Measurements from ENCODE around the gene SCN9A. TPM values are rescaled to one million over a fixed set of nuclear protein-coding genes. Genes with fewer than 3 reads are reported as not detected.
"Not testable (repeated sequence)": the region's sequence is repeated elsewhere in the genome, so short reads cannot be mapped to it uniquely, and the experiment has no call there.

The SCN9A gene
- total RNA-seq, 1 donor from 2014 or later = 5.5 TPM

DNA sequence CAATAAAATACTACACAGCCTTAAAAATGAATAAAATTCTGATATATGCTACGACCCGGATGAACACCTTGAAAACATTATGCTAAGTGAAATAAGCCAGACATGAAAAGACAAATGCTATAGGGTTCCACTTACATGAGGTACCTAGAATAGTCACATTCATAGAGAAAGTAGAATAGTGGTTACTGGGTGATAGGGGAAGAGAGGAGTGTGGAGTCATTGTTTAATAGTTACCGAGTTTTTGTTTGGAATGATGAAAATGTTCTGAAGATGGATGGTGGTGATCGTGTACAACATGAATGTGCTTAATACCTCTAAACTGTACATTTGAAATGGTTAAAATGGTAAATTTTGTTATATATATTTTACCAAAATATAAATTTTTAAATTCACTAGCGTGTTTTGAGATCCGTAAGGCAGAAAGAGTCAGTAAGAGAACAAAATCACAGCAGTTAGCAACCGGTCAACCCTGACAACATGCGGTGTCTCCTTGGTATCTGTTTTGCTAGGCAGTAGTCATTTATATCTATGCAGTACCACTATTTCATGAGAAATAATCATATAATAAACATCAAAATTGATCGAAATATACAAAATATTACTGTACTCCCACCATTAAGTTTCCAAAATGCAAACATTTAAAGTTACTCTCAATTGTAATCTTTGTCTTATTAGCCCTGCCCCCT, 11.1 kb downstream of the SCN9A start:
- H3K9me3 ChIP-seq = no peaks in the 10 kb centered on the region
- no peak overlapping the region for H3K27ac ChIP-seq
- TF ChIP-seq, protein P1, sequence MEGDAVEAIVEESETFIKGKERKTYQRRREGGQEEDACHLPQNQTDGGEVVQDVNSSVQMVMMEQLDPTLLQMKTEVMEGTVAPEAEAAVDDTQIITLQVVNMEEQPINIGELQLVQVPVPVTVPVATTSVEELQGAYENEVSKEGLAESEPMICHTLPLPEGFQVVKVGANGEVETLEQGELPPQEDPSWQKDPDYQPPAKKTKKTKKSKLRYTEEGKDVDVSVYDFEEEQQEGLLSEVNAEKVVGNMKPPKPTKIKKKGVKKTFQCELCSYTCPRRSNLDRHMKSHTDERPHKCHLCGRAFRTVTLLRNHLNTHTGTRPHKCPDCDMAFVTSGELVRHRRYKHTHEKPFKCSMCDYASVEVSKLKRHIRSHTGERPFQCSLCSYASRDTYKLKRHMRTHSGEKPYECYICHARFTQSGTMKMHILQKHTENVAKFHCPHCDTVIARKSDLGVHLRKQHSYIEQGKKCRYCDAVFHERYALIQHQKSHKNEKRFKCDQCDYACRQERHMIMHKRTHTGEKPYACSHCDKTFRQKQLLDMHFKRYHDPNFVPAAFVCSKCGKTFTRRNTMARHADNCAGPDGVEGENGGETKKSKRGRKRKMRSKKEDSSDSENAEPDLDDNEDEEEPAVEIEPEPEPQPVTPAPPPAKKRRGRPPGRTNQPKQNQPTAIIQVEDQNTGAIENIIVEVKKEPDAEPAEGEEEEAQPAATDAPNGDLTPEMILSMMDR (IDR thresholded peaks at IDR 0.05) = no peak
- no peak overlapping the region for H3K4me3 ChIP-seq
- intact Hi-C loops (cut with DNase I) = no loop called here
- DNase-seq (ENCODE audit: low spot score in 2 of 2) = no peak
- no peaks in the 10 kb centered on the region for H3K4me1 ChIP-seq
- no peaks in the 10 kb centered on the region for H3K27me3 ChIP-seq
- no peaks in the 10 kb centered on the region for H3K36me3 ChIP-seq

DNA sequence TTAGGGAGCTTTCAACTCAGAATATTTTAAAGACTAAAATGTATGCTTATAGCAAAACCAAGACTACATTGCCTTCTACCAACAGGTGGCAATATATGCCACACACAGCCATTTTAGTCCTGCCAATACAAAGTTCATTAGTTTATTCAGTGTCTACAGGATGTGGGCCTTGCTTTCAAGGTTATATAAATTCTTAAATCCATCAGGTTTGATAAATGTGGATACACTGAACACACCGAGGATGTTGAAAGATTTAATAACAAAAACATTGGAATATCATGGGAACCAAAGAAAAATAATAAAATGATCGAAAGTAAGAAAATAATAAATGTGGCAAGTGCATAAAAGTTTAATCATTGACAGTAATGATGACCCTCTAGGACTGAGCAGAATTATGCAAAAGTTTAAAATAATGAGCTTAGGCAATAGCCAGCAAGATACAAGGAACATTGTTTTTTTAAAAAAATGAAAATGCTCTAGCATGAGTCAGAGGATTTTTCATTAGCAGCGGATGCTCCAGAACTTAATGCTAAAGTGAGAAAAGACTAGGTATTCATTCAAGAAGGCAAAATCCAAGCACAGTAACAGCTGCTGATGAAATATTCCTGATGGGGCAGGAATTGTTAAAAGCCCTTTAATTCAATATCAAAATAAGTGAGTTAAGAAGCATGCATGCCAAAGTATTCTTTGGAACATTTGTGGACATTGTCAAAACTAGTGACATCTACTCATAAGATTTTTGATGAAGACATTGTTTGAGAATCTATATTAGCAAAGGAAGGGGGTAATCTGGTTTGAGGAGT, 14.2 kb downstream of the SCN9A start:
- H3K4me3 ChIP-seq = no peak overlapping the region
- intact Hi-C loops (cut with DNase I) = no loop called here
- H3K27me3 ChIP-seq = no peaks in the 10 kb centered on the region
- H3K9me3 ChIP-seq = no peaks in the 10 kb centered on the region
- TF ChIP-seq, protein P1 (IDR thresholded peaks at IDR 0.05) = peak in 2 of 3 experiments; percentile 18 to 33
- H3K27ac ChIP-seq = no peak overlapping the region
- DNase-seq (ENCODE audit: low spot score in 2 of 2) = no peak
- no peaks in the 10 kb centered on the region for H3K4me1 ChIP-seq
- H3K36me3 ChIP-seq = no peaks in the 10 kb centered on the region

DNA sequence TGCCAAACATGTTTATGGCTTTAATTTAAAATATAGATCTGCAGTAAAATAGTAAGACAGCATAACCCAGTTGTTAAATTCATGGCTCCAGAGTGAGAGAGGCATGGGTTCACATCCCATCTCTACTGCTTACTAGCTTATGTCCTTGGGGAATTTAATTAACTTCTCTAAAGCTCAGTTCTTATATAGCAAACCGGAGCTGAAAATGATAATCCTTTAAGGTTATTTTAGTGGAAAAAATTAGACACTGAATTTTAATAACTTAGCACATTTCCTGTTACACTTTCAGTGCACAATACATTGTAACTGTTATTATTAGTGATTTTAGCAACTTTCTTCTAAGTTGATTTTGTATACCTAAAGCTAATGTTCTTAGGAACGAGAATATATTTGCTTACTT, 14.8 kb downstream of the SCN9A start:
- no peak for DNase-seq (ENCODE audit: low spot score in 2 of 2)
- TF ChIP-seq, protein P1 (IDR thresholded peaks at IDR 0.05) = no peak
- Histone ChIP-seq H3K27ac (no peak overlapping the region), H3K4me3 (no peak overlapping the region), H3K9me3 (no peaks in the 10 kb centered on the region), H3K36me3 (no peaks in the 10 kb centered on the region), H3K27me3 (no peaks in the 10 kb centered on the region), H3K4me1 (no peaks in the 10 kb centered on the region)
- intact Hi-C loops (cut with DNase I) = no loop called here

DNA sequence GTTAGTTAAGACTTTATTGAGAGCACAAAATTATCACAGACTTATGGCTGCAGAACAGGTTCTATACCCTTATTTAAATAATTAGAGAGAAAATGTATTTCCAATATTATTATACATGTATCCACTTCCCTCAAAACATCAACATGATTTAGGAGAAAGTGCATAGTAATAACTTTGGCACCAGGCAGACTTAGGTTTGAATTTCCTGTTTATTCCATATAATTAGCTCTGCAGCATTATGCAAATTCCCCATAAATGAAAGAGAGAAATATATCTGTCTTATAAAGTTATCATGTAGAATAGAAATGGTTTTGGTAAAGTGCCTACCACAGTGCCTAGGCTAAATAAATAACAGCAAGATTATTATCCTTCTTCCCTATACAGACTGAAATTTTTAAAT, 15.3 kb downstream of the SCN9A start:
- no peaks in the 10 kb centered on the region for H3K36me3 ChIP-seq
- no peaks in the 10 kb centered on the region for H3K27me3 ChIP-seq
- TF ChIP-seq, protein P1 (IDR thresholded peaks at IDR 0.05) = no peak
- no peaks in the 10 kb centered on the region for H3K4me1 ChIP-seq
- no peak overlapping the region for H3K4me3 ChIP-seq
- intact Hi-C loops (cut with DNase I) = no loop called here
- no peaks in the 10 kb centered on the region for H3K9me3 ChIP-seq
- DNase-seq (ENCODE audit: low spot score in 2 of 2) = no peak
- no peak overlapping the region for H3K27ac ChIP-seq

DNA sequence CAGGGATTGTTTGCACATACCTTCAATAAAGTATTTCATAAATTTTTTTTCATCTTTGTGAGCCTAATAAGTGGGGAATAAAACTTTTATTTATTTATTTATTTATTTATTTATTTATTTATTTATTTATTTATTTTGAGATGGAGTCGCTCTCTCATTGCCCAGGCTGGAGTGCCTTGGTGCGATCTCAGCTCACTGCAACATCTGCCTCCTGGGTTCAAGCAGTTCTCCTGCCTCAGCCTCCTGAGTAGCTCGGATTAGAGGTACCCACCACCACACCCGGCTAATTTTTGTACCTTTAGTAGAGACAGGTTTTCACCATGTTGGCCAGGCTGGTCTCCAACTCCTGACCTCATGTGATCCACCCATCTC, 17.8 kb downstream of the SCN9A start:
- H3K27ac ChIP-seq; H3K36me3 ChIP-seq; H3K9me3 ChIP-seq; intact Hi-C loops (cut with DNase I); H3K27me3 ChIP-seq; DNase-seq (ENCODE audit: low spot score in 2 of 2); H3K4me1 ChIP-seq; H3K4me3 ChIP-seq: not testable (repeated sequence)

All from ascending aorta (tissue), 2 donors.